ENCODE data around the gene SLC22A23.

GRCh38 chr6:3392930-3393835 lies 63.7 kb downstream of the SLC22A23 start:
- TF ChIP-seq, protein P1, sequence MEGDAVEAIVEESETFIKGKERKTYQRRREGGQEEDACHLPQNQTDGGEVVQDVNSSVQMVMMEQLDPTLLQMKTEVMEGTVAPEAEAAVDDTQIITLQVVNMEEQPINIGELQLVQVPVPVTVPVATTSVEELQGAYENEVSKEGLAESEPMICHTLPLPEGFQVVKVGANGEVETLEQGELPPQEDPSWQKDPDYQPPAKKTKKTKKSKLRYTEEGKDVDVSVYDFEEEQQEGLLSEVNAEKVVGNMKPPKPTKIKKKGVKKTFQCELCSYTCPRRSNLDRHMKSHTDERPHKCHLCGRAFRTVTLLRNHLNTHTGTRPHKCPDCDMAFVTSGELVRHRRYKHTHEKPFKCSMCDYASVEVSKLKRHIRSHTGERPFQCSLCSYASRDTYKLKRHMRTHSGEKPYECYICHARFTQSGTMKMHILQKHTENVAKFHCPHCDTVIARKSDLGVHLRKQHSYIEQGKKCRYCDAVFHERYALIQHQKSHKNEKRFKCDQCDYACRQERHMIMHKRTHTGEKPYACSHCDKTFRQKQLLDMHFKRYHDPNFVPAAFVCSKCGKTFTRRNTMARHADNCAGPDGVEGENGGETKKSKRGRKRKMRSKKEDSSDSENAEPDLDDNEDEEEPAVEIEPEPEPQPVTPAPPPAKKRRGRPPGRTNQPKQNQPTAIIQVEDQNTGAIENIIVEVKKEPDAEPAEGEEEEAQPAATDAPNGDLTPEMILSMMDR (IDR thresholded peaks at IDR 0.05; ENCODE audit: low read depth, low read length, missing input control) = no peak
- TF ChIP-seq TAF1 (conservative IDR thresholded peaks at IDR 0.05) (no peak), HNF4A (conservative IDR thresholded peaks at IDR 0.05) (no peak), ATF3 (IDR thresholded peaks at IDR 0.05) (no peak), JUND (IDR thresholded peaks at IDR 0.05) (no peak)
